Fibroblast of lung (primary cell): ENCODE results near the gene ITFG1. TPM values are rescaled to one million over a fixed set of nuclear protein-coding genes. Genes with fewer than 3 reads are reported as not detected.

ENCODE experiments used
- DNase-seq, 2 donors: peaks; one replicate each; pipeline versions ENCODE4 v3.0.0 to v3.0.0-alpha.2; 2010; ENCODE audit warnings: low read depth in 2 of 2
- H2AFZ ChIP-seq: 2 replicates; pipeline ENCODE4 v1.5.1; 2012; ENCODE audit warnings: low read length, control low read depth, inconsistent platforms
- H3K27ac ChIP-seq: 2 replicates; pipeline ENCODE4 v1.5.1; 2011; ENCODE audit warnings: low read length, control low read depth; ENCODE audit not compliant: insufficient read depth
- H3K27me3 ChIP-seq: 2 replicates; pipeline ENCODE4 v1.5.1; 2011; ENCODE audit warnings: mild to moderate bottlenecking, low read length; ENCODE audit not compliant: control insufficient read depth, insufficient read depth
- H3K36me3 ChIP-seq: 2 replicates; pipeline ENCODE4 v1.5.1; 2011; ENCODE audit warnings: low read length; ENCODE audit not compliant: control insufficient read depth, insufficient read depth
- H3K4me1 ChIP-seq: 2 replicates; pipeline ENCODE4 v1.5.1; 2011; ENCODE audit warnings: low read length; ENCODE audit not compliant: control insufficient read depth, insufficient read depth; ENCODE audit errors: extremely low read depth
- H3K4me2 ChIP-seq: 2 replicates; pipeline ENCODE4 v1.5.1; 2011; ENCODE audit warnings: low read length, control low read depth; ENCODE audit not compliant: insufficient read depth; ENCODE audit errors: extremely low read depth
- H3K4me3 ChIP-seq, 4 experiments: fragments of 200-600 bp in 1 of 4; sonication (generic) in 1 of 4; replicated peaks in 1 of 4; 2 replicates each; pipeline ENCODE4 v1.5.1; 2011 to 2016; ENCODE audit warnings: low read length in 4 of 4, low read depth in 3 of 4, mild to moderate bottlenecking in 3 of 4, control low read depth in 2 of 4, inconsistent platforms in 1 of 4, mixed read lengths in 1 of 4; ENCODE audit not compliant: insufficient read depth in 1 of 4; ENCODE audit errors: control extremely low read depth in 1 of 4
- H3K79me2 ChIP-seq: 2 replicates; pipeline ENCODE4 v1.5.1; 2012; ENCODE audit warnings: mild to moderate bottlenecking, low read length, inconsistent platforms; ENCODE audit not compliant: control insufficient read depth, insufficient read depth
- H3K9ac ChIP-seq: 2 replicates; pipeline ENCODE4 v1.5.1; 2011; ENCODE audit warnings: mild to moderate bottlenecking, low read length, control low read depth; ENCODE audit not compliant: insufficient read depth
- H3K9me3 ChIP-seq: 2 replicates; pipeline ENCODE4 v1.5.1; 2012; ENCODE audit warnings: low read depth, low read length; ENCODE audit not compliant: control insufficient read depth, insufficient read depth
- H4K20me1 ChIP-seq: 2 replicates; pipeline ENCODE4 v1.5.1; 2011; ENCODE audit warnings: low read length; ENCODE audit not compliant: control insufficient read depth, insufficient read depth; ENCODE audit errors: extremely low read depth
- EZH2 ChIP-seq: IDR thresholded peaks from 2 replicates; pipeline ENCODE4 v1.5.1; 2012; ENCODE audit warnings: low read length, control low read depth, mild to moderate bottlenecking; ENCODE audit errors: missing control alignments
- polyA minus RNA-seq: library from RNA; depleted of rRNA, polyadenylated mRNA; stranded (reverse); fragments of >200 nt; gene quantifications from 2 replicates; pipeline ENCODE4 v1.2.3, GENCODE V29; 2011; ENCODE audit warnings: low replicate concordance
- polyA plus RNA-seq, 2 donors: library from polyadenylated mRNA; depleted of rRNA in 1 of 2; stranded (reverse) in 1 of 2; unstranded in 1 of 2; fragments of >200 nt; gene quantifications; 2 replicates each; pipeline ENCODE4 v1.2.1, GENCODE V29; 2011 to 2012; ENCODE audit warnings: missing spikeins in 1 of 2
- total RNA-seq: library from RNA; depleted of rRNA; stranded (reverse); fragments of >200 nt; gene quantifications from 2 replicates; pipeline ENCODE4 v1.2.1, GENCODE V29; 2014
- TF ChIP-seq, protein P1 (sequence below), 2 donors: IDR thresholded peaks in 1 of 2; conservative IDR thresholded peaks in 1 of 2; 1 replicate in 1 of 2; 2 replicates in 1 of 2; pipeline ENCODE4 v1.5.1; 2011 to 2012; ENCODE audit warnings: low read length in 2 of 2, control low read depth in 1 of 2, inconsistent platforms in 1 of 2, low read depth in 1 of 2, mild to moderate bottlenecking in 1 of 2

ITFG1 gene
- total RNA-seq (52.4 and 96.1 TPM in 2 replicates), polyA plus RNA-seq (87.5 and 111 TPM in 2 replicates), polyA minus RNA-seq (8.6 and 9.6 TPM in 2 replicates)
- polyA plus RNA-seq (2012): 45.9 and 52.4 TPM in 2 replicates

DNA sequence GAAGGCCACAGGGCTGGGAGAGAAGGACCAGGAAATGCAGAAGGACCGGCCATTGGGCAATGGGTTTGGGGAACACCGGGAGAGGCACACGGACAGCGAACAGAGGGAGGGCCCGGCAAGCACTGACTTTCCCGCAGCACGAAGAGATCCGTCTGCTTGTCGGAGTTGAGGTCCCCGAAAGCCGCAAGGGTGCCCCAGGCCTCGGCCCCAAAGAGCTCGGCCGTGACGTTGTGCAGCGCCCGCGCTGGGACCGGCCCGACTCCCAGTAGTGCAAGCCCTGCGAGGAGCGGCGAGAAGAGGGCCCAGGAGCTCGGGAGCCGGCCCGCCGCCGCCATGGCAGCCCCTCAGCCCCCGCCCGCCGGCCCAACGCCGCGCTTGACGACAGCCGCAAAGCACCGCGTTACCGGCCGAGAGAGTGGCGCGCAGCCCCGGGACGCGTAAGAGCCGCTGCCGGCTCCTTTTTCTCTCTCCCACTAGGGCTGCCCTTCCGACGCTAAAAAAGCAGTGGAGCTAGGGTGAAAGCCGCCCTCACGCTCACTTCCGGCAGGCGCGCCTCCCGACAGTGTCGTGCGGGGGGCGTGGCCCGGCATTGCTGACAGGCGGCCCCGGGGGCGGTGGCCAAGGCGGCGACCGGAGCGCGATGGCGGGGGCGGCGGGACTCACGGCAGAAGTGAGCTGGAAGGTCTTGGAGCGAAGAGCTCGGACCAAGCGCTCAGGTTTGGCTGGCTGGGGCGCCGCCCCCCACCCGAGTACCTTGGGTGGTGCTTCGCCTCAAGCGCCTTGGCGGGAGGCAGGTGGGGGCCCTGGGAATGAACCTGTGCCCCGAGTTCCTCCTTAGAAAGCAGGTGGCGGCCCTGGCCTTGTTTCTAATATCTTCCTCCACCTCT is at the start of gene ITFG1, which contains the start of gene PHKB:
TSS of gene ITFG1 (minus strand) at position 353 of the 887 bp plus-strand sequence. CDS start at position 335, 18 bp downstream.
TSS of gene PHKB (plus strand) at position 621 of the 887 bp plus-strand sequence. CDS start at position 641, 20 bp downstream.
- peak; percentile 92 to 96 for DNase-seq
- no peaks in the 10 kb centered on the region for H3K36me3 ChIP-seq
- H4K20me1 ChIP-seq: no peaks in the 10 kb centered on the region
- peak within 1 kb of the TSS; percentile 58 to 98 (median 94) for H3K4me3 ChIP-seq
- peaks cover 21% of the 10 kb centered on the region for H3K79me2 ChIP-seq
- H3K4me2 ChIP-seq: peak within 1 kb of the TSS; percentile 98
- peaks cover 5% of the 10 kb centered on the region for H3K4me1 ChIP-seq
- peak within 1 kb of the TSS; percentile 97 for H3K27ac ChIP-seq
- peak within 1 kb of the TSS; percentile 97 for H2AFZ ChIP-seq
- TF ChIP-seq, protein P1, sequence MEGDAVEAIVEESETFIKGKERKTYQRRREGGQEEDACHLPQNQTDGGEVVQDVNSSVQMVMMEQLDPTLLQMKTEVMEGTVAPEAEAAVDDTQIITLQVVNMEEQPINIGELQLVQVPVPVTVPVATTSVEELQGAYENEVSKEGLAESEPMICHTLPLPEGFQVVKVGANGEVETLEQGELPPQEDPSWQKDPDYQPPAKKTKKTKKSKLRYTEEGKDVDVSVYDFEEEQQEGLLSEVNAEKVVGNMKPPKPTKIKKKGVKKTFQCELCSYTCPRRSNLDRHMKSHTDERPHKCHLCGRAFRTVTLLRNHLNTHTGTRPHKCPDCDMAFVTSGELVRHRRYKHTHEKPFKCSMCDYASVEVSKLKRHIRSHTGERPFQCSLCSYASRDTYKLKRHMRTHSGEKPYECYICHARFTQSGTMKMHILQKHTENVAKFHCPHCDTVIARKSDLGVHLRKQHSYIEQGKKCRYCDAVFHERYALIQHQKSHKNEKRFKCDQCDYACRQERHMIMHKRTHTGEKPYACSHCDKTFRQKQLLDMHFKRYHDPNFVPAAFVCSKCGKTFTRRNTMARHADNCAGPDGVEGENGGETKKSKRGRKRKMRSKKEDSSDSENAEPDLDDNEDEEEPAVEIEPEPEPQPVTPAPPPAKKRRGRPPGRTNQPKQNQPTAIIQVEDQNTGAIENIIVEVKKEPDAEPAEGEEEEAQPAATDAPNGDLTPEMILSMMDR (conservative IDR thresholded peaks at IDR 0.05 in 1 of 2, IDR thresholded peaks at IDR 0.05 in 1 of 2; ENCODE audit: low read depth in 1 of 2, low read length in 2 of 2): no peak
- H3K9ac ChIP-seq: peak within 1 kb of the TSS; percentile 94
- H3K9me3 ChIP-seq: no peaks in the 10 kb centered on the region
- H3K27me3 ChIP-seq: no peaks in the 10 kb centered on the region

DNA sequence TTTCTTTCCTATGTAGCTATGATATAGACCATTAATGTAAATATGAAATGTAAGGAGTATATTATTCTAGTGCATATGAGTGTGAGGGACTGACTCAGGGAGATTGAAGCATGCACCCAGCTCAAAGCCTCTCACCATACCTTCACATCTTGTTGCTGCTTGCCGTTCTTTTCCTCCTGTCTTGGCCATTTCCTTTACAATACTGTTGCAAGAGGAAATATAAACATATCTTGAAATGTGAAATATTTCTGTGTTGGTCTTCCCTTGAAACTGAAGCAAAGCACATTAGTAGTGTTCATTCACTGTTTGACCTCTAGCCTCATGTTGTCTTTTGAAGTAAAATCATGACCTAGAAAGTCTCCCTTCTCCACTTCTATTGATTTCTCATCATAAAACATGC is 46.8 kb upstream of the ITFG1 start:
- Histone ChIP-seq H3K79me2 (no peaks in the 10 kb centered on the region), H3K9ac (no peak overlapping the region), H4K20me1 (no peaks in the 10 kb centered on the region), H3K36me3 (no peaks in the 10 kb centered on the region), H3K27me3 (no peaks in the 10 kb centered on the region), H3K27ac (no peak overlapping the region), H3K4me3 (no peak overlapping the region), H3K9me3 (no peaks in the 10 kb centered on the region), H3K4me1 (no peaks in the 10 kb centered on the region), H3K4me2 (no peak overlapping the region), H2AFZ (no peak overlapping the region)
- no peak for TF ChIP-seq EZH2
- TF ChIP-seq, protein P1 (conservative IDR thresholded peaks at IDR 0.05 in 1 of 2, IDR thresholded peaks at IDR 0.05 in 1 of 2; ENCODE audit: low read depth in 1 of 2, low read length in 2 of 2): no peak
- peak in 1 of 2 donors; percentile 10 for DNase-seq

DNA sequence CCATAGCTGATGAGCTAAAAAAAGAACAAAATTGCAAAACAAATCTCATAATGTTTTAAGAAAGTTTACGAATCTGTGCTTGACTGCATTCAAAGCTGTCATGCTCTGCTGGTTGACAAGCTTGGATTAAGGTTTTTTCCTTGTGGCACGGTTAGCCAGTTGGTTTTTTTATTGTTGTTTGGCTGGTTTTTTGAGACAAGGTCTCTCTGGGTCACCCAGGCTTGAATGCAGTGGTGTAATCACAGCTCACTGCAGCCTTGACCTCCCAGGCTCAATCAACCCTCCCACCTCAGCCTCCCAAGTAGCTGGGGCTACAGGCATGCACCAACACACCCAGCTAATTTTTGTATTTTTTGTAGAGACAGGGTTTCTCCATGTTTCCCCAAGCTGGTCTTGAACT is 45.9 kb upstream of the ITFG1 start:
- H3K79me2 ChIP-seq: no peaks in the 10 kb centered on the region
- no peak overlapping the region for H3K4me2 ChIP-seq
- H4K20me1 ChIP-seq: no peaks in the 10 kb centered on the region
- no peak overlapping the region for H3K4me3 ChIP-seq
- H3K9me3 ChIP-seq: no peaks in the 10 kb centered on the region
- no peaks in the 10 kb centered on the region for H3K36me3 ChIP-seq
- H3K27ac ChIP-seq: no peak overlapping the region
- no peak overlapping the region for H2AFZ ChIP-seq
- no peak for DNase-seq
- no peaks in the 10 kb centered on the region for H3K4me1 ChIP-seq
- H3K27me3 ChIP-seq: no peaks in the 10 kb centered on the region
- H3K9ac ChIP-seq: no peak overlapping the region
- TF ChIP-seq EZH2: no peak
- TF ChIP-seq, protein P1 (conservative IDR thresholded peaks at IDR 0.05 in 1 of 2, IDR thresholded peaks at IDR 0.05 in 1 of 2; ENCODE audit: low read depth in 1 of 2, low read length in 2 of 2): no peak
